Suprapubic skin (tissue), 4 donors: ENCODE data around the gene PLCB1.

Source experiments
- CTCF ChIP-seq, 2 donors: fragments of 200-600 bp in 1 of 2; fragments of 450-650 bp in 1 of 2; sonication (generic) in 1 of 2; IDR thresholded peaks; one replicate each; pipeline ENCODE4 v1.5.1; 2016 to 2019; ENCODE audit warnings: antibody characterized with exemption in 2 of 2, mild to moderate bottlenecking in 1 of 2, moderate library complexity in 1 of 2
- EP300 ChIP-seq: sonication (generic); formaldehyde crosslinking; IDR thresholded peaks from one replicate; pipeline ENCODE4 v1.6.1; 2017; ENCODE audit warnings: antibody characterized with exemption
- POLR2A ChIP-seq, 2 donors: fragments of 450-650 bp; IDR thresholded peaks; one replicate each; pipeline ENCODE4 v1.6.1; 2017; ENCODE audit warnings: antibody characterized with exemption in 2 of 2, mild to moderate bottlenecking in 2 of 2, moderate library complexity in 2 of 2
- POLR2AphosphoS5 ChIP-seq, 3 donors: sonication (generic); formaldehyde crosslinking; IDR thresholded peaks; one replicate each; pipeline ENCODE4 v1.6.1; 2017; ENCODE audit warnings: antibody characterized with exemption in 3 of 3

- TF ChIP-seq CTCF (IDR thresholded peaks at IDR 0.05) (no peak), POLR2A (IDR thresholded peaks at IDR 0.05) (no peak), POLR2AphosphoS5 (IDR thresholded peaks at IDR 0.05) (no peak), EP300 (no peak)
These were observed 238.7 kb downstream of the PLCB1 start for GRCh38 chr20:8370774-8371173.
